Tibial nerve (tissue), 4 donors: Measurements from ENCODE around the gene TLE4. TPM values are rescaled to one million over a fixed set of nuclear protein-coding genes. Genes with fewer than 3 reads are reported as not detected.
"Not testable (repeated sequence)": the region's sequence is repeated elsewhere in the genome, so short reads cannot be mapped to it uniquely, and the experiment has no call there.

ENCODE experiments used
- DNase-seq, 2 donors: peaks; one replicate each; pipeline ENCODE4 v3.0.0-alpha.2; 2019; ENCODE audit warnings: low spot score in 2 of 2
- H3K27ac ChIP-seq, 4 donors: fragments of 200-600 bp; sonication (generic) in 3 of 4; one replicate each; pipeline ENCODE4 v1.5.1; 2017 to 2019; ENCODE audit warnings: mild to moderate bottlenecking in 1 of 4
- H3K27me3 ChIP-seq, 2 donors: fragments of 200-600 bp; sonication (generic) in 1 of 2; one replicate each; pipeline versions ENCODE4 v1.5.1 to v1.6.0; 2017 to 2019
- H3K36me3 ChIP-seq, 3 donors: fragments of 200-600 bp; sonication (generic); one replicate each; pipeline ENCODE4 v1.5.1; 2018 to 2019
- H3K4me1 ChIP-seq, 4 donors: fragments of 200-600 bp; sonication (generic) in 3 of 4; one replicate each; pipeline ENCODE4 v1.5.1; 2017 to 2019
- H3K4me3 ChIP-seq, 4 donors: fragments of 200-600 bp; sonication (generic) in 3 of 4; one replicate each; pipeline ENCODE4 v1.5.1; 2017 to 2019; ENCODE audit warnings: mild to moderate bottlenecking in 1 of 4, moderate library complexity in 1 of 4
- H3K9me3 ChIP-seq, 4 donors: fragments of 200-600 bp; sonication (generic) in 3 of 4; one replicate each; pipeline ENCODE4 v1.5.1; 2017 to 2019
- EP300 ChIP-seq, 2 donors: sonication (generic); formaldehyde crosslinking; IDR thresholded peaks; one replicate each; pipeline ENCODE4 v1.6.1; 2017; ENCODE audit warnings: antibody characterized with exemption in 2 of 2, mild to moderate bottlenecking in 1 of 2
- POLR2A ChIP-seq, 2 donors: fragments of 450-650 bp; IDR thresholded peaks; one replicate each; pipeline ENCODE4 v1.6.1; 2017; ENCODE audit warnings: antibody characterized with exemption in 2 of 2, mild to moderate bottlenecking in 2 of 2, moderate library complexity in 2 of 2
- WGBS, 2 donors: methylation state at CpG; one replicate each; pipeline ENCODE4 v1.1.5; 2018; 5-methylcytosine and 5-hydroxymethylcytosine counted together
- total RNA-seq, 4 donors: library from RNA; depleted of rRNA; stranded (reverse); fragments of >200 nt; gene quantifications; one replicate each; pipeline ENCODE4 v1.1.0, GENCODE V29; 2016
- TF ChIP-seq, protein P1 (sequence below), 5 experiments: fragments of 200-600 bp in 3 of 5; fragments of 450-650 bp in 2 of 5; sonication (generic) in 3 of 5; IDR thresholded peaks; one replicate each; pipeline ENCODE4 v1.5.1; 2016 to 2019; ENCODE audit warnings: antibody characterized with exemption in 5 of 5, mild to moderate bottlenecking in 3 of 5, moderate library complexity in 2 of 5

Gene TLE4
- total RNA-seq, 4 donors from 2014 or later = 28.0 to 34.3 (median 29.8) TPM

GRCh38 chr9:79537838-79538237 lies 33.9 kb upstream of the TLE4 start:
- DNase-seq = no peak
- no peaks in the 10 kb centered on the region for H3K27me3 ChIP-seq
- TF ChIP-seq POLR2A (IDR thresholded peaks at IDR 0.05) = no peak
- TF ChIP-seq, protein P1, sequence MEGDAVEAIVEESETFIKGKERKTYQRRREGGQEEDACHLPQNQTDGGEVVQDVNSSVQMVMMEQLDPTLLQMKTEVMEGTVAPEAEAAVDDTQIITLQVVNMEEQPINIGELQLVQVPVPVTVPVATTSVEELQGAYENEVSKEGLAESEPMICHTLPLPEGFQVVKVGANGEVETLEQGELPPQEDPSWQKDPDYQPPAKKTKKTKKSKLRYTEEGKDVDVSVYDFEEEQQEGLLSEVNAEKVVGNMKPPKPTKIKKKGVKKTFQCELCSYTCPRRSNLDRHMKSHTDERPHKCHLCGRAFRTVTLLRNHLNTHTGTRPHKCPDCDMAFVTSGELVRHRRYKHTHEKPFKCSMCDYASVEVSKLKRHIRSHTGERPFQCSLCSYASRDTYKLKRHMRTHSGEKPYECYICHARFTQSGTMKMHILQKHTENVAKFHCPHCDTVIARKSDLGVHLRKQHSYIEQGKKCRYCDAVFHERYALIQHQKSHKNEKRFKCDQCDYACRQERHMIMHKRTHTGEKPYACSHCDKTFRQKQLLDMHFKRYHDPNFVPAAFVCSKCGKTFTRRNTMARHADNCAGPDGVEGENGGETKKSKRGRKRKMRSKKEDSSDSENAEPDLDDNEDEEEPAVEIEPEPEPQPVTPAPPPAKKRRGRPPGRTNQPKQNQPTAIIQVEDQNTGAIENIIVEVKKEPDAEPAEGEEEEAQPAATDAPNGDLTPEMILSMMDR (IDR thresholded peaks at IDR 0.05) = no peak
- TF ChIP-seq EP300 (IDR thresholded peaks at IDR 0.05) = no peak
- 93 to 94% methylated on average over 2 of the region's 2 CpGs for WGBS, 2 donors
- H3K9me3 ChIP-seq = peaks cover 0 to 6% (median 0%) of the 10 kb centered on the region in 4 donors
- H3K4me3 ChIP-seq = no peak overlapping the region
- no peaks in the 10 kb centered on the region for H3K36me3 ChIP-seq
- H3K27ac ChIP-seq = no peak overlapping the region
- no peaks in the 10 kb centered on the region for H3K4me1 ChIP-seq

DNA sequence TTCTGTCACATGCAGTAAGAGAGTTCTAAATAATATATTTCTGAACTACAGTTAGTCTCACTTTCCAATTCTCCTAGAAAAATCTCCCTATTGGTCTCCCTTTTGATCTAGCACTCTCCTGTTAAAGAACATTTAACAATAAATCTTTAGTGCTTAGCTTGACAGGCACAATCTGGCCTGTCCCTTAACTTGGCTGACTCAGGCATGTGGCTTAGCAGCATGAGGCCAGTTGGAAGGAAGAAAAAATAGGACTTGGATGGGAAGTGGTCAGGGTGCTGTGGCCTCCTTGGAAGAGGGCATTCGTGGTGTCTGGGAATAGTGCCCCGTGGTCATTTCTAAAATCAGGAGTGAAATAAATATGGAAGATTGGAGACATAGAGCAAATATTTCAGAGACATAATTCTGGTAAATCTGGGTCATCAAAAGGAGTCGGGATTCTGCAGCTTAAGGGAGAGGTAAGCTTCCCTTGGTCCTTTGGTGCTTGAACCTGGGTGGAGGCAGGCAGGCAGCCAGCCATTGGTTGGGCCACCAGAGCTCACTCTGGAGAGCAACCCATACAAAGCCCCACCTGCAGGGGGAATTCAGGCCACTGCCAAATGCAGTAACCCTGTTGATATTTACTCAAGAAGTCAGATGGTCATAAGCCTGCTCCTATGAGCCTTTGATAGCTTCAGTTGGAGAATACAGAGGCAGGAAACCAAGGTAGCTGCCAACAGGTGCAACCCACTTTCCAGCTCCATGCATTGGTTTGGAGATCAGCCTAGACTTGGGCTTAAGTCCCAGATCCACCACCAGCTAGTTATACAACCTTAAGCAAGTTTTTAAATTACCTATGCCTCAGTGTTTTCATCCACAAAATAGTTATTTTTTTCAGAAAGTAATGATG lies 28.8 kb upstream of the TLE4 start:
- H3K4me3 ChIP-seq = no peak overlapping the region
- no peak for DNase-seq
- no peaks in the 10 kb centered on the region for H3K4me1 ChIP-seq
- H3K27me3 ChIP-seq = no peaks in the 10 kb centered on the region
- WGBS, 2 donors = 81 to 90% methylated on average over 3 of the region's 3 CpGs
- no peaks in the 10 kb centered on the region for H3K36me3 ChIP-seq
- H3K9me3 ChIP-seq = no peaks in the 10 kb centered on the region
- no peak overlapping the region for H3K27ac ChIP-seq
- TF ChIP-seq, protein P1 (IDR thresholded peaks at IDR 0.05) = no peak

GRCh38 chr9:79544375-79544774 lies 27.4 kb upstream of the TLE4 start:
- not testable (repeated sequence) for DNase-seq, H3K27me3 ChIP-seq, H3K4me3 ChIP-seq

DNA sequence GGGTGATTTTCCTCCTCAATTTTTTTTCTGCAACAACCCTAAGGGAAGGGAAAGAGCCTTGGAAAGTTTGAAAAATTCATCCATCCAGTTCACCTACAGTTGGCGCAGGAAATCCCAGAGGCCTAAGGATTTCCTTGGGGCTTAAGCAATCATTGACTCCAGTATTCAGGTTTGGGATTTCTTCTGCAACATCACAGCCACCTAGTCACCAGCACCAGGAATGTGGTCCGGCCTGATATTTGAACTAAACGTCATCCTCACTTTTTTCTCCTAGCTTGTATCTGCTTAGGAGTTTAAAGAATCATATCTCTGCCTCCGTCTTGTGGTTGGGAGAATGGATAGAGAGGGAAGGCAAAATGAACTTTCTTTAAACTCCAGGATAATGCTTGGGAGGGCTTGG lies 20.2 kb upstream of the TLE4 start:
- WGBS, 2 donors = 94 to 99% methylated on average over 4 of the region's 4 CpGs
- peaks cover 0 to 8% (median 0%) of the 10 kb centered on the region in 4 donors for H3K4me1 ChIP-seq
- no peak for DNase-seq
- TF ChIP-seq, protein P1 (IDR thresholded peaks at IDR 0.05) = no peak
- TF ChIP-seq POLR2A (IDR thresholded peaks at IDR 0.05) (no peak), EP300 (IDR thresholded peaks at IDR 0.05) (no peak)
- no peak overlapping the region for H3K4me3 ChIP-seq
- no peak overlapping the region for H3K27ac ChIP-seq
- H3K9me3 ChIP-seq = peaks cover 0 to 7% (median 0%) of the 10 kb centered on the region in 4 donors
- no peaks in the 10 kb centered on the region for H3K36me3 ChIP-seq
- H3K27me3 ChIP-seq = no peaks in the 10 kb centered on the region

More at GRCh38 chr9:79544375-79544774, 27.4 kb upstream of the TLE4 start:
- H3K9me3 ChIP-seq, H3K4me1 ChIP-seq, H3K27ac ChIP-seq, H3K36me3 ChIP-seq: not testable (repeated sequence)
- WGBS, 2 donors = 92% methylated on average over 7 of the region's 7 CpGs

DNA sequence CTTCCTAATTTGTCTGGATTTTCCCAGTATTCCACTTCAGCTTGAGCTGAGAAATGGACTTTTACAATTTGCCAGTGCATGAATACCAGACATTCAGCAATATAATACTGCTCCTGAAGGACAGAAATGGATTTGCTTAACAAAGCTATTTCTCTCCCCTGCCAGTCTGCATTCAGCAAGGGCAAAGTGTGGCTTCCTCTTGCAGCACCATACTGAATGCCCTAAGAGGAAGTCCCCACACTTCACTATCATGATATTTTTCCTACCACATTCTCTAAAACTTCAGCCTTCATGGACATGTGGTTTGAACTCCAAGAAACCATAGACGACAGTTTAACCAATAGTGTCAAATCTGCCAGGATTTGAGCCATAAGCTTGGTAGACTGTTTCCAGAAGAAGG lies 19.8 kb upstream of the TLE4 start:
- Histone ChIP-seq H3K36me3 (no peaks in the 10 kb centered on the region), H3K4me1 (peaks cover 0 to 8% (median 0%) of the 10 kb centered on the region in 4 donors), H3K4me3 (no peak overlapping the region), H3K27ac (no peak overlapping the region), H3K9me3 (peaks cover 0 to 7% (median 0%) of the 10 kb centered on the region in 4 donors), H3K27me3 (no peaks in the 10 kb centered on the region)
- 75 to 94% methylated on average over 1 of the region's 1 CpG for WGBS, 2 donors
- DNase-seq = no peak
- TF ChIP-seq, protein P1 (IDR thresholded peaks at IDR 0.05) = no peak
- TF ChIP-seq POLR2A (IDR thresholded peaks at IDR 0.05) (no peak), EP300 (IDR thresholded peaks at IDR 0.05) (no peak)
